ENCODE measurements around the gene AKAP8L. TPM values are rescaled to one million over a fixed set of nuclear protein-coding genes. Genes with fewer than 3 reads are reported as not detected.

AKAP8L gene
- total RNA-seq, 1 experiment from 2014 or later: 123 TPM

DNA sequence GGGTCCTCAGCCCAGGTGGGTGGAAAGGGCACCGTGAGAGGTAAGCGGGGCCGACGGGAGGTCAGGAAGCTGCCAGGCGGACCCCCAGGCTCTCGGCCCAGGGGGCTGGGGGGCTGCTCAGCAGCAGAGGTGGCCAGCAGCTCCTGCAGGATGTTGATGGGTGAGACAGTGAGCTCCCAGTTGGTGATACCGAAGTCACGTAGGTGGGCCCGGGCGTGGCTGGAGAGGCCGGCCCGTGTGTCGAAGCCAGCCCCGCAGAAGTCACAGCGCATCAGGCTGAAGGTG is 18.0 kb upstream of the AKAP8L start:
- no peaks in the 10 kb centered on the region; the same call in 1 of the 2 replicates for H3K79me2 ChIP-seq (ENCODE audit: insufficient read depth, low read length)
- WGBS (ENCODE audit: extremely low coverage, insufficient read length, low lambda C conversion rate): no CpG with 5 or more reads among the region's 15 CpGs

More for the DNA sequence above, 18.0 kb upstream of the AKAP8L start:
- Histone ChIP-seq H3K27me3 (ENCODE audit: insufficient read depth, low read length) (no peaks in the 10 kb centered on the region), H3K23me2 (ENCODE audit: insufficient read length, low read depth, low read length, poor library complexity, severe bottlenecking) (peaks cover 11% of the 10 kb centered on the region), H2BK120ac (ENCODE audit: low read depth, low read length, poor library complexity, severe bottlenecking) (no peak overlapping the region), H4K5ac (ENCODE audit: insufficient read length, low read depth, low read length) (no peak overlapping the region), H3K9me3 (ENCODE audit: control insufficient read depth, low read depth, low read length) (no peaks in the 10 kb centered on the region), H3K4me1 (ENCODE audit: insufficient read depth, low read length) (no peaks in the 10 kb centered on the region), H2BK12ac (ENCODE audit: insufficient read length, low read depth, low read length) (no peak overlapping the region), H3K23ac (ENCODE audit: insufficient read length, low read depth, low read length) (no peak overlapping the region), H2BK15ac (ENCODE audit: low read depth, low read length) (no peak overlapping the region), H3K4me2 (ENCODE audit: insufficient read depth, insufficient read length, low read length) (no peak overlapping the region), H2AK5ac (ENCODE audit: insufficient read length, low read length) (no peak overlapping the region), H4K91ac (ENCODE audit: insufficient read length, low read depth, low read length) (no peak overlapping the region), H4K8ac (replicated peaks; ENCODE audit: insufficient read length, low read depth, low read length) (no peak overlapping the region), H2BK20ac (ENCODE audit: low read depth, low read length, poor library complexity, severe bottlenecking) (no peak overlapping the region), H2AFZ (ENCODE audit: low read length) (no peak overlapping the region), H3K18ac (ENCODE audit: insufficient read length, low read depth, low read length) (no peak overlapping the region), H3K9ac (ENCODE audit: extremely low read depth, insufficient read length, low read length) (no peak overlapping the region), H3T11ph (ENCODE audit: low read length) (no peak overlapping the region), H4K20me1 (ENCODE audit: control insufficient read depth, insufficient read depth, insufficient read length) (no peaks in the 10 kb centered on the region), H3K56ac (ENCODE audit: insufficient read length, low read depth, low read length) (no peak overlapping the region), H3K79me1 (ENCODE audit: insufficient read depth, low read depth, low read length, poor library complexity, severe bottlenecking) (no peaks in the 10 kb centered on the region), H3K14ac (ENCODE audit: insufficient read depth, low read length) (no peak overlapping the region), H3K4ac (ENCODE audit: low read depth, low read length) (no peak overlapping the region), H2BK5ac (ENCODE audit: insufficient read length, low read length) (no peak overlapping the region), H3K27ac (ENCODE audit: insufficient read length, low read depth, low read length) (no peak overlapping the region)
- Mint-ChIP-seq H3K4me1 (peaks cover 7 to 9% of the 10 kb centered on the region in 2 experiments), H3K36me3 (ENCODE audit: insufficient read depth in 1 of 3, low read depth in 3 of 3) (no peaks in the 10 kb centered on the region; a peak in 1 of 7 replicates), H3K4me3 (no peak overlapping the region), H3K27me3 (ENCODE audit: low read depth) (no peaks in the 10 kb centered on the region), H3K9me3 (no peaks in the 10 kb centered on the region; a peak in 1 of 5 replicates), H3K27ac (no peak overlapping the region)
- TF ChIP-seq, protein P1, sequence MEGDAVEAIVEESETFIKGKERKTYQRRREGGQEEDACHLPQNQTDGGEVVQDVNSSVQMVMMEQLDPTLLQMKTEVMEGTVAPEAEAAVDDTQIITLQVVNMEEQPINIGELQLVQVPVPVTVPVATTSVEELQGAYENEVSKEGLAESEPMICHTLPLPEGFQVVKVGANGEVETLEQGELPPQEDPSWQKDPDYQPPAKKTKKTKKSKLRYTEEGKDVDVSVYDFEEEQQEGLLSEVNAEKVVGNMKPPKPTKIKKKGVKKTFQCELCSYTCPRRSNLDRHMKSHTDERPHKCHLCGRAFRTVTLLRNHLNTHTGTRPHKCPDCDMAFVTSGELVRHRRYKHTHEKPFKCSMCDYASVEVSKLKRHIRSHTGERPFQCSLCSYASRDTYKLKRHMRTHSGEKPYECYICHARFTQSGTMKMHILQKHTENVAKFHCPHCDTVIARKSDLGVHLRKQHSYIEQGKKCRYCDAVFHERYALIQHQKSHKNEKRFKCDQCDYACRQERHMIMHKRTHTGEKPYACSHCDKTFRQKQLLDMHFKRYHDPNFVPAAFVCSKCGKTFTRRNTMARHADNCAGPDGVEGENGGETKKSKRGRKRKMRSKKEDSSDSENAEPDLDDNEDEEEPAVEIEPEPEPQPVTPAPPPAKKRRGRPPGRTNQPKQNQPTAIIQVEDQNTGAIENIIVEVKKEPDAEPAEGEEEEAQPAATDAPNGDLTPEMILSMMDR (conservative IDR thresholded peaks at IDR 0.05): no peak
- DNase-seq: no peak
